Glutamatergic neuron (in vitro differentiated cells): ENCODE results near the gene ERG28. TPM values are rescaled to one million over a fixed set of nuclear protein-coding genes. Genes with fewer than 3 reads are reported as not detected.

Experiments
- DNase-seq: peaks from one replicate; pipeline ENCODE4 v3.0.0; 2022
- H3K27ac Mint-ChIP-seq: one replicate; pipeline ENCODE4 v1.8.0; 2020; ENCODE audit warnings: mild to moderate bottlenecking, mixed read lengths, inconsistent platforms; ENCODE audit not compliant: unreplicated experiment
- H3K27me3 Mint-ChIP-seq: one replicate; pipeline ENCODE4 v1.8.0; 2020; ENCODE audit warnings: mild to moderate bottlenecking, moderate library complexity, mixed read lengths, inconsistent platforms; ENCODE audit not compliant: unreplicated experiment
- H3K36me3 Mint-ChIP-seq: one replicate; pipeline ENCODE4 v1.8.0; 2020; ENCODE audit warnings: mild to moderate bottlenecking, mixed read lengths, inconsistent platforms; ENCODE audit not compliant: unreplicated experiment
- H3K4me1 Mint-ChIP-seq: one replicate; pipeline ENCODE4 v1.8.0; 2020; ENCODE audit warnings: mild to moderate bottlenecking, low read depth, mixed read lengths, inconsistent platforms; ENCODE audit not compliant: unreplicated experiment
- H3K4me3 Mint-ChIP-seq: one replicate; pipeline ENCODE4 v1.8.0; 2020; ENCODE audit warnings: mild to moderate bottlenecking, mixed read lengths, inconsistent platforms; ENCODE audit not compliant: unreplicated experiment
- H3K9me3 Mint-ChIP-seq: one replicate; pipeline ENCODE4 v1.8.0; 2020; ENCODE audit warnings: mild to moderate bottlenecking, moderate library complexity, mixed read lengths, inconsistent platforms; ENCODE audit not compliant: unreplicated experiment
- CTCF ChIP-seq: fragments of 200-600 bp; sonication (generic); IDR thresholded peaks from one replicate; pipeline ENCODE4 v1.5.0; 2021; ENCODE audit not compliant: partially characterized antibody, unreplicated experiment
- total RNA-seq: library from RNA; stranded (reverse); fragmentation: NEBNext Ultra II Directional; extraction: Animal tissue kit (Norgen Biotek cat#: 25700); gene quantifications from one replicate; pipeline ENCODE4 v1.2.1, GENCODE V29; 2021; ENCODE audit not compliant: unreplicated experiment

ERG28 gene
- total RNA-seq, 1 donor from 2014 or later = 16.2 TPM

- Mint-ChIP-seq H3K27ac (no peak overlapping the region), H3K4me3 (no peak overlapping the region), H3K36me3 (peaks cover 5% of the 10 kb centered on the region), H3K9me3 (no peaks in the 10 kb centered on the region), H3K27me3 (peaks cover 2% of the 10 kb centered on the region), H3K4me1 (no peaks in the 10 kb centered on the region)
- no peak for TF ChIP-seq CTCF
- no peak for DNase-seq
Measured at GRCh38 chr14:75619548-75619947, 41.1 kb downstream of the ERG28 start.

- no peak overlapping the region for H3K27ac Mint-ChIP-seq
Measured at GRCh38 chr14:75615200-75615599, 45.5 kb downstream of the ERG28 start.

GRCh38 chr14:75614179-75614578 lies 46.5 kb downstream of the ERG28 start:
- no peak overlapping the region for H3K4me3 Mint-ChIP-seq
- H3K4me1 Mint-ChIP-seq = no peaks in the 10 kb centered on the region
- peaks cover 3% of the 10 kb centered on the region for H3K27me3 Mint-ChIP-seq
- H3K9me3 Mint-ChIP-seq = no peaks in the 10 kb centered on the region
- peaks cover 9% of the 10 kb centered on the region for H3K36me3 Mint-ChIP-seq
- no peak overlapping the region for H3K27ac Mint-ChIP-seq
- DNase-seq = no peak
- no peak for TF ChIP-seq CTCF

More at GRCh38 chr14:75615200-75615599, 45.5 kb downstream of the ERG28 start:
- TF ChIP-seq CTCF = no peak
- DNase-seq = no peak
- no peaks in the 10 kb centered on the region for H3K9me3 Mint-ChIP-seq
- peaks cover 9% of the 10 kb centered on the region for H3K36me3 Mint-ChIP-seq
- H3K4me3 Mint-ChIP-seq = no peak overlapping the region
- H3K27me3 Mint-ChIP-seq = peaks cover 3% of the 10 kb centered on the region
- no peaks in the 10 kb centered on the region for H3K4me1 Mint-ChIP-seq

GRCh38 chr14:75612157-75612556 lies 48.5 kb downstream of the ERG28 start:
- H3K4me1 Mint-ChIP-seq = no peaks in the 10 kb centered on the region
- no peak for DNase-seq
- H3K27me3 Mint-ChIP-seq = peaks cover 2% of the 10 kb centered on the region
- H3K36me3 Mint-ChIP-seq = peaks cover 9% of the 10 kb centered on the region
- H3K4me3 Mint-ChIP-seq = no peak overlapping the region
- no peak overlapping the region for H3K27ac Mint-ChIP-seq
- peaks cover 3% of the 10 kb centered on the region for H3K9me3 Mint-ChIP-seq
- no peak for TF ChIP-seq CTCF

GRCh38 chr14:75610834-75611233 lies 49.8 kb downstream of the ERG28 start:
- peaks cover 2% of the 10 kb centered on the region for H3K27me3 Mint-ChIP-seq
- no peak for TF ChIP-seq CTCF
- H3K27ac Mint-ChIP-seq = no peak overlapping the region

More at GRCh38 chr14:75610834-75611233, 49.8 kb downstream of the ERG28 start:
- H3K9me3 Mint-ChIP-seq = peaks cover 3% of the 10 kb centered on the region
- no peaks in the 10 kb centered on the region for H3K4me1 Mint-ChIP-seq
- H3K4me3 Mint-ChIP-seq = no peak overlapping the region
- DNase-seq = no peak
- peaks cover 9% of the 10 kb centered on the region for H3K36me3 Mint-ChIP-seq
